ENCODE measurements around the gene ERCC5.

- TF ChIP-seq CTCF (IDR thresholded peaks at IDR 0.05) (no peak), EZH2 (IDR thresholded peaks at IDR 0.05; ENCODE audit: borderline replicate concordance, insufficient read depth, low read depth, low read length, poor library complexity, severe bottlenecking) (no peak)
Measured at GRCh38 chr13:102807699-102808098, 38.1 kb upstream of the ERCC5 start.
